H1 (cell line): ENCODE measurements around the gene NLK. TPM values are rescaled to one million over a fixed set of nuclear protein-coding genes. Genes with fewer than 3 reads are reported as not detected.
"Not testable (repeated sequence)": the region's sequence is repeated elsewhere in the genome, so short reads cannot be mapped to it uniquely, and the experiment has no call there.

Source experiments
- CTCF ChIA-PET: fragments of 300-600 bp; sonication (Branson Sonifier 250); formaldehyde crosslinking; loops from one replicate; lab custom pipeline; 2021; ENCODE audit not compliant: partially characterized antibody; lab: Charles Lee
- POLR2A ChIA-PET: fragments of 300-600 bp; sonication (Branson Sonifier 250); formaldehyde crosslinking; loops from one replicate; lab custom pipeline; 2021; ENCODE audit warnings: inconsistent platforms; ENCODE audit not compliant: partially characterized antibody; lab: Charles Lee
- DNase-seq, 2 experiments: peaks; one replicate each; pipeline versions ENCODE4 v3.0.0 to v3.0.0-alpha.2; 2010 to 2022; ENCODE audit warnings: low spot score in 2 of 2, low read depth in 1 of 2, mixed read lengths in 1 of 2
- FAIRE-seq: peaks from 2 replicates; lab custom pipeline; 2011; peaks lifted over from hg19 to GRCh38; lab: Jason Lieb, UNC
- H2AFZ ChIP-seq: 2 replicates; pipeline ENCODE4 v1.8.1; 2012; ENCODE audit warnings: low read length, inconsistent platforms
- H2AK5ac ChIP-seq: 2 replicates; pipeline ENCODE4 v1.6.1; 2013; ENCODE audit warnings: low read depth, low read length
- H2BK120ac ChIP-seq: replicated peaks from 2 replicates; pipeline ENCODE3; 2013; ENCODE audit warnings: low read depth, low read length, inconsistent platforms
- H2BK12ac ChIP-seq: 2 replicates; pipeline ENCODE4 v1.6.1; 2013; ENCODE audit warnings: low read depth, low read length
- H2BK15ac ChIP-seq: 2 replicates; pipeline ENCODE4 v1.6.1; 2013; ENCODE audit warnings: low read length
- H2BK20ac ChIP-seq: 2 replicates; pipeline ENCODE4 v1.6.1; 2013; ENCODE audit warnings: low read length
- H2BK5ac ChIP-seq: 2 replicates; pipeline ENCODE4 v1.6.1; 2013; ENCODE audit warnings: low read depth, low read length
- H3K14ac ChIP-seq: 2 replicates; pipeline ENCODE4 v1.6.1; 2013; ENCODE audit warnings: inconsistent platforms; ENCODE audit not compliant: insufficient read length
- H3K18ac ChIP-seq: 2 replicates; pipeline ENCODE4 v1.6.1; 2013; ENCODE audit warnings: low read length; ENCODE audit errors: extremely low read depth
- H3K23ac ChIP-seq: 2 replicates; pipeline ENCODE4 v1.6.1; 2013; ENCODE audit warnings: inconsistent platforms; ENCODE audit not compliant: insufficient read length
- H3K23me2 ChIP-seq: 2 replicates; pipeline ENCODE4 v1.6.1; 2013; ENCODE audit warnings: low read depth, low read length
- H3K27ac ChIP-seq: 2 replicates; pipeline ENCODE4 v1.6.1; 2011; ENCODE audit warnings: low read depth, low read length, inconsistent platforms
- H3K27me3 ChIP-seq, 4 experiments: replicated peaks in 1 of 4; 1 replicate in 1 of 4; 2 replicates in 3 of 4; pipeline versions ENCODE4 v1.6.1 to v1.8.1; 2011 to 2013; ENCODE audit warnings: low read length in 3 of 4, mild to moderate bottlenecking in 3 of 4, inconsistent platforms in 2 of 4, mixed read lengths in 2 of 4, moderate library complexity in 1 of 4; ENCODE audit not compliant: control insufficient read depth in 3 of 4, insufficient read depth in 3 of 4; ENCODE audit errors: extremely low read depth in 1 of 4
- H3K36me3 ChIP-seq, 4 experiments: 2 replicates each; pipeline versions ENCODE4 v1.6.1 to v1.8.1; 2011 to 2013; ENCODE audit warnings: mild to moderate bottlenecking in 4 of 4, low read length in 3 of 4, moderate library complexity in 2 of 4, control low read depth in 1 of 4, inconsistent platforms in 1 of 4; ENCODE audit not compliant: insufficient read depth in 4 of 4, control insufficient read depth in 2 of 4
- H3K4ac ChIP-seq: replicated peaks from 2 replicates; pipeline ENCODE3; 2013; ENCODE audit warnings: low read length, low read depth, mixed read lengths, inconsistent platforms; ENCODE audit not compliant: insufficient read length
- H3K4me1 ChIP-seq, 4 experiments: replicated peaks in 1 of 4; 1 replicate in 1 of 4; 2 replicates in 3 of 4; pipeline versions ENCODE4 v1.6.1 to v1.8.1; 2011 to 2013; ENCODE audit warnings: low read length in 3 of 4, inconsistent platforms in 2 of 4, mixed read lengths in 1 of 4; ENCODE audit not compliant: insufficient read depth in 4 of 4, control insufficient read depth in 3 of 4
- H3K4me2 ChIP-seq, 2 experiments: 2 replicates each; pipeline versions ENCODE4 v1.6.1 to v1.8.1; 2011 to 2013; ENCODE audit warnings: low read depth in 2 of 2, low read length in 2 of 2, control low read depth in 1 of 2, inconsistent platforms in 1 of 2, mild to moderate bottlenecking in 1 of 2; ENCODE audit not compliant: insufficient read depth in 1 of 2
- H3K4me3 ChIP-seq, 4 experiments: fragments of 200-600, 300-600 bp in 1 of 4; sonication (generic), shearing (Covaris generic), sonication (Bioruptor Twin) in 1 of 4; 2 replicates each; pipeline versions ENCODE4 v1.5.1 to v1.8.1; 2011 to 2016; ENCODE audit warnings: low read length in 4 of 4, low read depth in 3 of 4, control low read depth in 2 of 4, inconsistent platforms in 2 of 4, mild to moderate bottlenecking in 2 of 4, mixed read lengths in 1 of 4, moderate library complexity in 1 of 4; ENCODE audit not compliant: insufficient read depth in 2 of 4; ENCODE audit errors: extremely low read depth in 1 of 4
- H3K56ac ChIP-seq: replicated peaks from 2 replicates; pipeline ENCODE3; 2013; ENCODE audit warnings: low read depth, mild to moderate bottlenecking, mixed read lengths, low read length, inconsistent platforms; ENCODE audit not compliant: insufficient read length
- H3K79me1 ChIP-seq: 2 replicates; pipeline ENCODE4 v1.6.1; 2013; ENCODE audit warnings: low read depth, low read length, control low read depth
- H3K79me2 ChIP-seq, 2 experiments: 2 replicates each; pipeline versions ENCODE4 v1.6.1 to v1.8.1; 2012 to 2013; ENCODE audit warnings: low read length in 2 of 2, mild to moderate bottlenecking in 2 of 2, inconsistent platforms in 1 of 2; ENCODE audit not compliant: insufficient read depth in 2 of 2, control insufficient read depth in 1 of 2
- H3K9ac ChIP-seq, 4 experiments: replicated peaks in 1 of 4; 1 replicate in 1 of 4; 2 replicates in 3 of 4; pipeline versions ENCODE4 v1.6.1 to v1.8.1; 2011 to 2013; ENCODE audit warnings: low read depth in 3 of 4, low read length in 3 of 4, control low read depth in 2 of 4, mild to moderate bottlenecking in 2 of 4, moderate library complexity in 2 of 4, inconsistent platforms in 1 of 4; ENCODE audit errors: extremely low read depth in 1 of 4
- H3K9me3 ChIP-seq, 2 experiments: 2 replicates each; pipeline versions ENCODE4 v1.6.1 to v1.8.1; 2012 to 2013; ENCODE audit warnings: mild to moderate bottlenecking in 2 of 2, moderate library complexity in 2 of 2, control low read depth in 1 of 2, inconsistent platforms in 1 of 2, low read depth in 1 of 2, low read length in 1 of 2, mixed read lengths in 1 of 2; ENCODE audit not compliant: insufficient read depth in 2 of 2
- H4K20me1 ChIP-seq, 2 experiments: replicated peaks in 1 of 2; 2 replicates each; pipeline versions ENCODE3 to v1.8.1; 2011 to 2013; ENCODE audit warnings: inconsistent platforms in 2 of 2, low read length in 2 of 2, mild to moderate bottlenecking in 1 of 2; ENCODE audit not compliant: insufficient read depth in 2 of 2, control insufficient read depth in 1 of 2
- H4K5ac ChIP-seq: 2 replicates; pipeline ENCODE4 v1.6.1; 2013; ENCODE audit warnings: low read length, low read depth, mixed read lengths, inconsistent platforms; ENCODE audit not compliant: insufficient read length
- H4K8ac ChIP-seq: 2 replicates; pipeline ENCODE4 v1.8.0; 2013; ENCODE audit warnings: mild to moderate bottlenecking, moderate library complexity, low read length, inconsistent platforms; ENCODE audit not compliant: insufficient read depth; ENCODE audit errors: extremely low read depth
- H4K91ac ChIP-seq: replicated peaks from 2 replicates; pipeline ENCODE3; 2013; ENCODE audit warnings: low read length, mixed read lengths, inconsistent platforms; ENCODE audit not compliant: insufficient read length
- WGBS, 2 experiments: shearing (Covaris generic) in 1 of 2; methylation state at CpG; one replicate each; pipeline versions ENCODE4 v1.1.6 to v1.1.7; 2013 to 2015; ENCODE audit warnings: low lambda C conversion rate in 2 of 2, mixed read lengths in 2 of 2, inconsistent platforms in 1 of 2, low coverage in 1 of 2, missing lambda C conversion rate in 1 of 2; ENCODE audit not compliant: insufficient replicate concordance in 2 of 2, insufficient coverage in 1 of 2, insufficient read length in 1 of 2; ENCODE audit errors: extremely low coverage in 1 of 2, missing lambda C conversion rate in 1 of 2; 5-methylcytosine and 5-hydroxymethylcytosine counted together
- polyA plus RNA-seq, 7 experiments: library from polyadenylated mRNA; depleted of rRNA in 3 of 7; stranded (reverse) in 5 of 7; unstranded in 2 of 7; fragments of >200 nt in 5 of 7; fragments of 200-250 nt in 2 of 7; gene quantifications; 1 replicate in 5 of 7; 2 replicates in 1 of 7; 4 replicates in 1 of 7; pipeline versions ENCODE4 v1.2.1 to v1.2.3, GENCODE V29; 2011 to 2013; ENCODE audit warnings: missing spikeins in 2 of 7, mixed read lengths in 2 of 7
- total RNA-seq: library from RNA; stranded (reverse); fragmentation: NEBNext Ultra II Directional; extraction: Animal tissue kit (Norgen Biotek cat#: 25700); gene quantifications from 2 replicates; pipeline ENCODE4 v1.2.1, GENCODE V29; 2021

The NLK gene
- total and polyA plus RNA-seq, 2 of the 8 experiments (the other 6 are each of a cell fraction or from before 2014, with no cell fraction given), result 30.8 to 49.9 TPM

DNA sequence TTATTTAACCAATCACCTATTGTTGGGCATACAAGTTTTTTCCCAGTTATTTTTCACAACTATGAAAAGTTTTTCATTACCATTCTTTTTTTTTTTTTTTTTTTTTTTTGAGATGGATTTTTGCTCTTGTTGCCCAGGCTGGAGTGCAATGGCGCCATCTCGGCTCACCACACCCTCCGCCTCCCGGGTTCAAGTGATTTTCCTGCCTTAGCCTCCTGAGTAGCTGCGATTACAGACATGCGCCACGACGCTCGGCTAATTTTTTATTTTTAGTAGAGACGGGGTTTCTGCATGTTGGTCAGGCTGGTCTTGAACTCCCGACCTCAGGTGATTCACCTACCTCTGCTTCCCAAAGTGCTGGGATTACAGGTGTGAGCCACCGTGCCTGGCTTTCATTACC lies 56.1 kb downstream of the NLK start:
- H4K5ac ChIP-seq, H2AFZ ChIP-seq, H4K91ac ChIP-seq, H3K9me3 ChIP-seq, H2BK120ac ChIP-seq, H3K27me3 ChIP-seq, H2AK5ac ChIP-seq, H3K56ac ChIP-seq, H2BK15ac ChIP-seq, H4K8ac ChIP-seq, H3K23ac ChIP-seq, H3K36me3 ChIP-seq, POLR2A ChIA-PET, H3K27ac ChIP-seq, H3K4me3 ChIP-seq, FAIRE-seq, H3K4me1 ChIP-seq, H4K20me1 ChIP-seq, H3K79me1 ChIP-seq, H3K18ac ChIP-seq, H2BK5ac ChIP-seq, CTCF ChIA-PET, H3K23me2 ChIP-seq, H2BK12ac ChIP-seq, H3K4ac ChIP-seq, H3K4me2 ChIP-seq, H2BK20ac ChIP-seq, H3K14ac ChIP-seq, H3K9ac ChIP-seq, DNase-seq: not testable (repeated sequence)
- peaks cover 0 to 91% of the 10 kb centered on the region in 2 experiments; a peak in 2 of 4 replicates for H3K79me2 ChIP-seq
- WGBS, 2 experiments, result 95% methylated on average over 12 of the region's 12 CpGs; no CpG with 5 or more reads in 1 of the 2 experiments
